Activated B cell treated with CpG ODN at 0.5 μM for 24 hours (primary cell): ENCODE results near the gene DCAF16. TPM values are rescaled to one million over a fixed set of nuclear protein-coding genes. Genes with fewer than 3 reads are reported as not detected.

ENCODE experiments used
- ATAC-seq: fragments of 200-7000 bp; cut with Tn5 transposase; one replicate; pipeline ENCODE4 v1.10.0; 2021; ENCODE audit warnings: low read depth, mild to moderate bottlenecking, moderate library complexity
- CTCF ChIA-PET: fragments of 350-600 bp; sonication (Branson Sonifier 250); formaldehyde crosslinking; loops from one replicate; lab custom pipeline; 2021; ENCODE audit warnings: antibody characterized with exemption; lab: Charles Lee
- POLR2A ChIA-PET: fragments of 350-600 bp; sonication (Branson Sonifier 250); formaldehyde crosslinking; loops from one replicate; lab custom pipeline; 2021; ENCODE audit warnings: antibody characterized with exemption; lab: Charles Lee
- DNase-seq: peaks from one replicate; pipeline ENCODE4 v3.0.0; 2022
- H3K27ac Mint-ChIP-seq: one replicate; pipeline ENCODE4 v1.8.0; 2020; ENCODE audit warnings: mixed read lengths
- H3K27me3 Mint-ChIP-seq: one replicate; pipeline ENCODE4 v1.8.0; 2021; ENCODE audit warnings: mixed read lengths
- H3K36me3 Mint-ChIP-seq: one replicate; pipeline ENCODE4 v1.8.0; 2021; ENCODE audit warnings: low read depth, mixed read lengths
- H3K4me1 Mint-ChIP-seq: one replicate; pipeline ENCODE4 v1.8.0; 2021; ENCODE audit warnings: mixed read lengths
- H3K4me3 Mint-ChIP-seq: one replicate; pipeline ENCODE4 v1.8.0; 2020; ENCODE audit warnings: mild to moderate bottlenecking, mixed read lengths
- H3K9me3 Mint-ChIP-seq: one replicate; pipeline ENCODE4 v1.8.0; 2020; ENCODE audit warnings: mixed read lengths
- CTCF ChIP-seq: fragments of 200-600 bp; IDR thresholded peaks from one replicate; pipeline ENCODE4 v1.8.0; 2022; ENCODE audit warnings: antibody characterized with exemption, mild to moderate bottlenecking
- intact Hi-C: fragments of 100-400 bp; cut with micrococcal nuclease; formaldehyde crosslinking; loops from one replicate; pipeline ENCODE4 v1.15.1; 2024
- total RNA-seq: library from RNA; stranded (reverse); gene quantifications from 2 replicates; pipeline ENCODE4 v1.2.3, GENCODE V29; 2022

Gene DCAF16
- total RNA-seq, 1 donor from 2014 or later = 57.2 TPM

- Mint-ChIP-seq H3K27me3 (peaks cover 7% of the 10 kb centered on the region), H3K4me3 (no peak overlapping the region), H3K36me3 (no peaks in the 10 kb centered on the region), H3K9me3 (no peaks in the 10 kb centered on the region), H3K27ac (no peak overlapping the region), H3K4me1 (no peaks in the 10 kb centered on the region)
- no peak for ATAC-seq
- no peak for TF ChIP-seq CTCF
- POLR2A ChIA-PET = no interaction called here
- DNase-seq = no peak
- intact Hi-C loops = no loop called here
- CTCF ChIA-PET = no interaction called here
Observed at GRCh38 chr4:17757621-17758020, 52.9 kb downstream of the DCAF16 start.

GRCh38 chr4:17753646-17754045 is 56.9 kb downstream of the DCAF16 start:
- ChIA-PET POLR2A (no interaction called here), CTCF (no interaction called here)
- no peak for TF ChIP-seq CTCF
- Mint-ChIP-seq H3K27ac (no peak overlapping the region), H3K4me3 (no peak overlapping the region), H3K9me3 (no peaks in the 10 kb centered on the region), H3K27me3 (peaks cover 7% of the 10 kb centered on the region), H3K36me3 (no peaks in the 10 kb centered on the region), H3K4me1 (no peaks in the 10 kb centered on the region)
- DNase-seq = no peak
- intact Hi-C loops = no loop called here
- ATAC-seq = no peak

Other genes with a start within 250 kb of the DCAF16 start
- 45.1 and 50.5 TPM in 2 replicates for gene LAP3, start 233.6 kb downstream of the DCAF16 start, total RNA-seq
- 71.9 and 74.6 TPM in 2 replicates for gene MED28, start 196.1 kb downstream of the DCAF16 start, total RNA-seq
- gene FAM184B, start 29.1 kb downstream of the DCAF16 start, total RNA-seq = 0.02 and 0.05 TPM in 2 replicates
- 1.1 and 1.5 TPM in 2 replicates for gene NCAPG, start 222 bp upstream of the DCAF16 start, total RNA-seq
- 11.9 and 12.6 TPM in 2 replicates for gene LCORL, start 211.0 kb upstream of the DCAF16 start, total RNA-seq